GM19452 (cell line): ENCODE data around the gene GRIA4.
"Not testable (repeated sequence)": the region's sequence is repeated elsewhere in the genome, so short reads cannot be mapped to it uniquely, and the experiment has no call there.

Experiments
- ATAC-seq: cut with Tn5 transposase; IDR thresholded peaks from one replicate; pipeline ENCODE4 v1.9.1; 2021; ENCODE audit not compliant: unreplicated experiment

GRIA4 gene

DNA sequence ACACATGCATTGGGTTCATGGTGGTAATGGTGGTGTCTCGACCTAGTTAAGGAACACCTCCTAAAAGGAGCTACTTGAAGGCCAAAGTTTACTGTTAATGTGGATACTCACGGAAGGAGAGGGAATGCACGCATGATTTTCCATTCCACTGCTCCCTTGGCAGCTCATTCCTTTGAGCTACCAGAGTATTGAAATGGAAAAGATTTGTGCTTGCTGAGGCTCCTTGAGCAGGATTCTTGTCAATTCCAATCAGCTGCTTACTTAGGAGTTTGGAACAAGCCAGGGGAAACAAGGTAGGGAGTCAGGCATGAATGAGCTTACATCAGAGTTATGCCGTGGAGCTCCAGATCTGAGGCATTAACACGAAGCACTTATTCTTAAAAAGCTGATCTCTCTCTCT is 108.8 kb downstream of the GRIA4 start:
- no peak for ATAC-seq

DNA sequence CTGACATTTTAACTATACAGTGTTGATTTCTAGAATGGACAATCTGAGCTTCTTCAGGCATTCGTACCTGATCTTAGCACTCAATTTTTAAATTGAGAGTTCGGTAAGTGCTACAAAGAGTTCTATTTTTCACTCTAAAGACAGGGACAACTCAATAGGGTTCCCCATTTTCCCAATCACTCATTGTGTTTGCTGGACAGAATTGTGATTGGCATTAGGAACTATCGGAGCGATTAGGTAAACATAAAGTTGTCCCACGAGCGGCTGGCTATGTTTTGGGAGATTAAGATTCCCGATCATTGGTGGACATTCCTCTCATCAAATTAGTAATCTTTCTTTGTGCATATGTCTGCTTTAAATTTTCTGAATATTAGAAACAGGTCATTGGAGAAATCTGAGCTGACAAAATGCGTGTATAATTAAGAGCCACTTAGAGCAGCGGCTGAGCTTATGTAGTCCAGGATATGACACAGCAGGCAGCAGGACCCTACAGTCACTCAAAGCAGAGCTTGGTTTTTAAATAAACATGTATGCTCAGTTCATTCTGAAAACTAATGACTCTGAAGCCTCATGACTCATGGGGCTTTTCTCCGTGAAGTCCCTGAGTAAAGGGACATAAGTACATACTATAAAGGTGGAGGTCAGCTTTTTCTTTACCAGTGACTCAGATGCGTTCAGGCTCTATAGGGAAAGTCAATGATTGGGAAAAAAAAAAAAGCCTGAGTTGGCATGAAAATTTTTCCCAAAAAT is 109.4 kb downstream of the GRIA4 start:
- ATAC-seq = peak; percentile 90

DNA sequence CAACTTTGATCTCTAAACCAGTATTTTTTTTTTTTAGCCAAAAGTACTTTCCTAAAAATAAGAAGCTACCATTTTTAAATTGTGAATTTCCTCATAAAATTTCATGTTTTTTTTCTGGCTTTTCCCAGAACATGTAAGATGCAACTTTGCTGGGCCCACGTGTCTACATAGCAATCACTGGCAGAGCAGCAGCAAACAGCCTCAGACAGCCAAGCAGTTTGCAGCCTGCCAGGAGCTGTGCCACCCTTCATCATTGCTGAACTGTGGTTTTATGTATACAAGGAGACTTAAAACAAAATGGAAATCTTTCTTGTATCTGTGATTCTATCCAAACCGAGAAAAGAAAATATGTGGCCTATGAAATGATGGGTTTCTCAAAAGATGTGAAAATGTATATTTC is 110.2 kb downstream of the GRIA4 start:
- no peak for ATAC-seq

- no peak for ATAC-seq
Measured at GRCh38 chr11:105723269-105723668, 113.4 kb downstream of the GRIA4 start.

GRCh38 chr11:105732611-105733010 is 122.7 kb downstream of the GRIA4 start:
- no peak for ATAC-seq

DNA sequence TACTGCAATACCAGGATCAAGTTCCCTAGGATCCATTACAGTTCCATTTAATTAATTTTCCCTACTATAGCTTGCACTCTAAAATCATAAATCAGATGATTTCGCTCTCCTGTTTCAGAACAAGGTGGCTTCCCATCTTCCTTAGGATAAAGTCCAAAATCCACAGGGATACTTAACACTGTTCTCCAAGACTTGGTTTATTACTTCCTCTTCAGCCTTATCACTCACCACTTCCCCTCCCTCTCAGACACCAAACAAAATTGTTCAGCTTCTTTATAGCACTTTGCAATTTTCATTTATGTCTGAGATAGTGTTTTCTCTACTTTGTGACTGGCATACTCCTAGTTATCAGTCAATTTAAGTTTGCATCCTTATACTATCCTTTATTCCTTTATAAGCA is 124.6 kb downstream of the GRIA4 start:
- ATAC-seq = no peak

DNA sequence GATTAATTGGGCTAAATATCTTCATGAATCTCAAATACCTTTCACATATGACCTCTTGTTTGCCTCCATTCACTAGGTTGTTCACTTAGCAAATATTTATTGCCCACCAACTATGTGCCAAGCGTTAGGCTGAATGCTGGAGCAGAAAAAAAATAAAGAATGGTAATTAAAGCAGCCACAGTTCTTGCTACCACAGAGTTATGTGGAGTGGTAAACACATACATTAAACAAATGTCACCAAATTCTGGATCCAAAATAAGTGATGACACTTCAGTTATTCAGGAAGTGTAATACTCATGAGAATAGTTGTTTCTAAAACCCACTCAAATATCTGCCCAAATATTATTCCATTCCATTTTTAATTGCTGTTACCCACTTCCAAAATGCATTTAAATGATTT is 128.4 kb downstream of the GRIA4 start:
- ATAC-seq = no peak

GRCh38 chr11:105738986-105739795 is 129.3 kb downstream of the GRIA4 start:
- no peak for ATAC-seq

DNA sequence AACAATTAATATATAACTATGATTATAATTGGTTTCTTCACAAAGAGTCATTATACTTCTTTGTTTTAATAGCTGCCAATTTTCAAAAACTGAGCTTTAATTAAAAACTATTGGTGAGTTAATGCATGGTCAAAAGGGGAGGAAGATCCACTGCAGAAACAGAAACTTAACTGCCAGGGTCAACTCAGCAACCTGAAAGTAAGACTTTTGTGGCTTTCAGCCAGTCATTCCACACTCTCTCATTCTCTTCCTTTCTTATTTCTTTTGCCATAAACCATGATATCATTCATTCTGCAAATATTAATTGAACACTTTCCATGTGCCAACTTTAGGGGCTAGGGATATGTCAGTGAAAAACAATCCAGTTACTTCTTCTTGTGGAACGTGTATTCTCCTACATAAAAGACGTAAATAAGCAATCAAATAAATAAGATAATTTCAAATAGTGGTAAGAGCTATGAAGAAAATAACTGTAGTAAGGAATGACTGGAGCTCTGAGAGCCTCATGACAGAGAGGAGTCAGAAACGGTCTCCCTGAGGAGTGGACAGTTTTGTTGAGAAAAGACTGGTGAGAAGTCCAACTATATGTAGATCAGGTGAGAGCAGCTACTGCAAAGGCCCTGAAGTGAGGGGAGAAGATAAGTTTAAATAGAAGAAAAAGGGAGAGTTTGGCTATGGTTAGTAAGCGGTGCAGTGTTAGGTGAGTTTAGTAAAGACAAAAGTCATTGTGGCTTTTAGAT is 130.5 kb downstream of the GRIA4 start:
- ATAC-seq = peak; percentile 98

- ATAC-seq = no peak
Measured at GRCh38 chr11:105741488-105742020, 131.7 kb downstream of the GRIA4 start.

GRCh38 chr11:105754260-105754659 is 144.4 kb downstream of the GRIA4 start:
- ATAC-seq = no peak

GRCh38 chr11:105754716-105755115 is 144.8 kb downstream of the GRIA4 start:
- no peak for ATAC-seq

GRCh38 chr11:105757107-105757506 is 147.2 kb downstream of the GRIA4 start:
- no peak for ATAC-seq

DNA sequence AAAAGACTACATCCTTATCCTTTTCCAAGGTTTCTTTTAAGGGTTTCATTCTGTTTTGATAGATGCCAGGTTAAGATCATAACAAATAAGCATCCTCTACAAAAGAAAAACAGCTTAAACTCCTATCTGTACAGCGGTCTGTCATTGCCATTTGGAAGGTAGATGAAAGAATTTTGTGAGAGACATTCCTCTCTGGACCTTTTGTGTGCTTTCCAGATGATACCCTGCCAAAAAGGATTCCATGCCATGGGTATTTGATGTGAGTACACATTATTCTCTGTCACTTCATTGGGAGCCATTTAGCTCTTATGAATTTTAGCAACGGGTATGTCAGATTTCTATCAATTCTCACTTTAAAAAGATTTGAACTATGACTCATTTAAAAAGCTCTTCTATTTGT is 153.7 kb downstream of the GRIA4 start:
- no peak for ATAC-seq

DNA sequence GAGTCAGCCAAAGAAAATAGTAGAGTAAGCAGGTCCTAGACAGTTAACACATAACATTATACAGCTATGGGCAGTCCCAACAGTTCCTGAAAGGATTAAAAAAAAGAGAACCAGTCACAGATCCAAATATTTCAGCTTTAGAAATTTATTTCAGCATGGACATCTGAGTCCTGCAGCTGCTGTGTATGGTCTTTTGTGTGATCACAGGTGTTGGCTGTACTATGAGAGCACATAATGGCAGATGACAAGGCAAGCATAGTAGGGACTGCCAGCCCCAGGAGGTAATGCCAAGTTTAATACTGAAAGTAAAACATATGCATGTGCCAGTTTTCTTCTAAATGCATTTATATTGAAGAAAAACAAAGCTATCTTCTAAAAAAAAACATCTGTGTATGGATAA is 158.1 kb downstream of the GRIA4 start:
- ATAC-seq = no peak

GRCh38 chr11:105769627-105770026 is 159.8 kb downstream of the GRIA4 start:
- no peak for ATAC-seq

DNA sequence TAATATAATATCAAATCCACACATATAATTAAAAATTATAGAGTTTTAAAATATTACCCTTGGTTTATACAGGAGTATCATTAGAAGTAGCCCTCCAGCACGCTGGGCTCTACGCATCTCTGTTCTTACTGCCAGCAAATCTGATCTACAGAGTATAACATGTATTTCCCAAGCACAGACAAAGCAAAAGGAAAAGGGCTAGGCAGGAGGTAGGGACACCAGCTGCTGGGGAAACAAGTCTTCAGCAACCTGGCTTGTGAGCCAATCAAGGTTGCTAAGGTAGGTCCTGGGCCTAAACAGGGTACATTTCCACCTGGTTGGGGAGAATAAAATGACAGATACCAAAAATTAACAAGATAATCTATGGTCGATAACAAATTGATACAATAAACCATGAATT is 163.6 kb downstream of the GRIA4 start:
- not testable (repeated sequence) for ATAC-seq

GRCh38 chr11:105774899-105775298 is 165.0 kb downstream of the GRIA4 start:
- ATAC-seq = no peak

- no peak for ATAC-seq
Measured at GRCh38 chr11:105780781-105781525, 171.1 kb downstream of the GRIA4 start.

DNA sequence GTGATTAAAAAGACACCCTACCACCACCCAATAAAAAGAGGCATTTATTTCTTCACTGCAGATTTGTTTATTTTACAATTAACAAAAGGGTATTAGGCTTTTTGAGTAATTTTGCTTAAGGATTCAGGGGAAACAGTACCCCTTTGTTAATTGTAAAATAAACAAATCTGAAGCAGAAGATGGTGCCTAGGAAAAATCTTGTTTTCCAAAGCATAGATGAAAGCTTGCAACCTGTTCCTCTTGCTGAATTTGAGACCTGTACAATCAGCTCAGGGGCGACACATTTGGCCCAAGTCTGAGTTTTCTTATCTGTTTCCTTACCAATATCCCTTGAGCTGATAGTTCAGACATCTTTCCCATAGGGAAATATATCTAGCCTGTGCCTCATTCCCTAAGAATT is 171.9 kb downstream of the GRIA4 start:
- no peak for ATAC-seq

- no peak for ATAC-seq
Measured at GRCh38 chr11:105783216-105783615, 173.3 kb downstream of the GRIA4 start.
